Lower leg skin (tissue), 3 donors: ENCODE results near the gene CTXND2.
"Not testable (repeated sequence)": the region's sequence is repeated elsewhere in the genome, so short reads cannot be mapped to it uniquely, and the experiment has no call there.

Experiments used
- POLR2A ChIP-seq, 2 donors: fragments of 450-650 bp; IDR thresholded peaks; one replicate each; pipeline ENCODE4 v1.6.1; 2016 to 2017; ENCODE audit warnings: antibody characterized with exemption in 2 of 2, mild to moderate bottlenecking in 1 of 2, moderate library complexity in 1 of 2
- TF ChIP-seq, protein P1 (sequence below), 3 donors: fragments of 450-650 bp; IDR thresholded peaks; one replicate each; pipeline ENCODE4 v1.5.1; 2016; ENCODE audit warnings: antibody characterized with exemption in 3 of 3, mild to moderate bottlenecking in 3 of 3, moderate library complexity in 2 of 3

DNA sequence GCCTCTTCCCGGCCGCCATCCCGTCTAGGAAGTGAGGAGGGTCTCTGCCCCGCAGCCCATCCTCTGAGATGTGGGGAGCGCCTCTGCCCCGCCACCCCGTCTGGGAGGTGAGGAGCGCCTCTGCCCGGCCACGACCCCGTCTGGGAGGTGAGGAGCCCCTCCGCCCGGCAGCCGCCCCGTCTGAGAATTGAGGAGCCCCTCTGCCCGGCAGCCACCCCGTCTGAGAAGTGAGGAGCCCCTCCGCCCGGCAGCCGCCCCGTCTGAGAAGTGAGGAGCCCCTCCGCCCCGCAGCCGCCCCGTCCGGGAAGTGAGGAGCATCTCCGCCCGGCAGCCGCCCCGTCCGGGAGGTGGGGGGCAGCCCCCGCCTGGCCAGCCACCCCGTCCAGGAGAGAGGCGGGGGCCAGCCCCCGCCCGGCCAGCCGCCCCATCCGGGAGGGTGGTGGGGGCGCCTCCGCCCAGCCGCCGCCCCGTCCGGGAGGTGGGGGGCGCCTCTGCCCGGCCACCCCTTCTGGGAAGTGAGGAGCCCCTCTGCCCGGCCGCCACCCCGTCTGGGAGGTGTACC lies 36.1 kb upstream of the CTXND2 start:
- TF ChIP-seq POLR2A (IDR thresholded peaks at IDR 0.05) = not testable (repeated sequence)
- TF ChIP-seq, protein P1, sequence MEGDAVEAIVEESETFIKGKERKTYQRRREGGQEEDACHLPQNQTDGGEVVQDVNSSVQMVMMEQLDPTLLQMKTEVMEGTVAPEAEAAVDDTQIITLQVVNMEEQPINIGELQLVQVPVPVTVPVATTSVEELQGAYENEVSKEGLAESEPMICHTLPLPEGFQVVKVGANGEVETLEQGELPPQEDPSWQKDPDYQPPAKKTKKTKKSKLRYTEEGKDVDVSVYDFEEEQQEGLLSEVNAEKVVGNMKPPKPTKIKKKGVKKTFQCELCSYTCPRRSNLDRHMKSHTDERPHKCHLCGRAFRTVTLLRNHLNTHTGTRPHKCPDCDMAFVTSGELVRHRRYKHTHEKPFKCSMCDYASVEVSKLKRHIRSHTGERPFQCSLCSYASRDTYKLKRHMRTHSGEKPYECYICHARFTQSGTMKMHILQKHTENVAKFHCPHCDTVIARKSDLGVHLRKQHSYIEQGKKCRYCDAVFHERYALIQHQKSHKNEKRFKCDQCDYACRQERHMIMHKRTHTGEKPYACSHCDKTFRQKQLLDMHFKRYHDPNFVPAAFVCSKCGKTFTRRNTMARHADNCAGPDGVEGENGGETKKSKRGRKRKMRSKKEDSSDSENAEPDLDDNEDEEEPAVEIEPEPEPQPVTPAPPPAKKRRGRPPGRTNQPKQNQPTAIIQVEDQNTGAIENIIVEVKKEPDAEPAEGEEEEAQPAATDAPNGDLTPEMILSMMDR (IDR thresholded peaks at IDR 0.05) = not testable (repeated sequence)
